HepG2 (cell line): ENCODE data around the gene CD7. TPM values are rescaled to one million over a fixed set of nuclear protein-coding genes. Genes with fewer than 3 reads are reported as not detected.
A peak's percentile ranks its signal among the peaks of the same experiment; 100 is the strongest.

Experiments used
- ATAC-seq: fragments of 200-7000 bp; cut with Tn5 transposase; 3 replicates; pipeline ENCODE4 v1.9.1; 2020; ENCODE audit warnings: mild to moderate bottlenecking, moderate library complexity
- BruUV-seq: library from RNA; stranded (reverse); fragments of 400-500 nt; replicated peaks from 2 replicates; lab custom pipeline; 2021; lab: Mats Ljungman, UMichigan
- CTCF ChIA-PET: fragments of 300-600 bp; formaldehyde crosslinking; extraction: SDS; loops from one replicate; lab custom pipeline; 2021; ENCODE audit warnings: low total read pairs, inconsistent platforms, low intra/inter-chr PET ratio; lab: Yijun Ruan, JAX
- POLR2A ChIA-PET: fragments of 350-600 bp; sonication (Branson Sonifier 250); formaldehyde crosslinking; loops from one replicate; lab custom pipeline; 2020; ENCODE audit warnings: antibody characterized with exemption, inconsistent platforms; lab: Yijun Ruan, JAX
- DNase-seq: peaks from one replicate; pipeline ENCODE4 v3.0.0-alpha.2; 2015; ENCODE audit warnings: low spot score
- FAIRE-seq: peaks from 3 replicates; lab custom pipeline; 2011; peaks lifted over from hg19 to GRCh38; lab: Jason Lieb, UNC
- H2AFZ ChIP-seq: one replicate; pipeline ENCODE4 v1.6.1; 2011; ENCODE audit warnings: low read length, inconsistent platforms
- H3K27ac ChIP-seq: fragments of 300-600 bp; 3 replicates; pipeline ENCODE4 v1.8.0; 2011; ENCODE audit warnings: mixed run types, mild to moderate bottlenecking, mixed read lengths, low read length, inconsistent platforms; ENCODE audit not compliant: insufficient read depth; ENCODE audit errors: extremely low read length
- H3K27me3 ChIP-seq, 2 experiments: fragments of 200-600 bp in 1 of 2; 2 replicates in 1 of 2; 3 replicates in 1 of 2; pipeline versions ENCODE4 v1.6.0 to v1.8.0; 2011; ENCODE audit warnings: low read length in 2 of 2, mild to moderate bottlenecking in 2 of 2, moderate library complexity in 2 of 2, inconsistent platforms in 1 of 2; ENCODE audit not compliant: insufficient read depth in 2 of 2, control insufficient read depth in 1 of 2
- H3K36me3 ChIP-seq, 2 experiments: fragments of 200-600 bp in 1 of 2; replicated peaks in 1 of 2; 2 replicates in 1 of 2; 3 replicates in 1 of 2; pipeline versions ENCODE4 v1.5.1 to v1.8.0; 2011; ENCODE audit warnings: low read length in 2 of 2, inconsistent platforms in 1 of 2; ENCODE audit not compliant: insufficient read depth in 2 of 2, control insufficient read depth in 1 of 2
- H3K4me1 ChIP-seq: 2 replicates; pipeline ENCODE4 v1.5.1; 2012; ENCODE audit warnings: low read length, inconsistent platforms; ENCODE audit not compliant: insufficient read depth
- H3K4me2 ChIP-seq: 2 replicates; pipeline ENCODE4 v1.6.0; 2011; ENCODE audit warnings: low read depth, low read length, inconsistent platforms
- H3K4me3 ChIP-seq, 3 experiments: fragments of 200-600 bp in 1 of 3; sonication (generic), shearing (Covaris generic) in 1 of 3; replicated peaks in 1 of 3; 2 replicates each; pipeline ENCODE4 v1.5.1; 2011 to 2016; ENCODE audit warnings: low read length in 3 of 3, inconsistent platforms in 2 of 3, low read depth in 2 of 3, mild to moderate bottlenecking in 2 of 3, control low read depth in 1 of 3, mixed read lengths in 1 of 3; ENCODE audit not compliant: insufficient read depth in 1 of 3
- H3K79me2 ChIP-seq: one replicate; pipeline ENCODE4 v1.6.1; 2011; ENCODE audit warnings: low read length, inconsistent platforms; ENCODE audit not compliant: insufficient read depth
- H3K9ac ChIP-seq: 2 replicates; pipeline ENCODE4 v1.6.0; 2011; ENCODE audit warnings: mild to moderate bottlenecking, low read depth, low read length, inconsistent platforms; ENCODE audit not compliant: insufficient read depth
- H3K9me3 ChIP-seq: 2 replicates; pipeline ENCODE4 v1.5.1; 2012; ENCODE audit warnings: mild to moderate bottlenecking, low read length
- H4K20me1 ChIP-seq: 2 replicates; pipeline ENCODE4 v1.6.0; 2011; ENCODE audit warnings: inconsistent platforms, mild to moderate bottlenecking, low read length, moderate library complexity; ENCODE audit not compliant: insufficient read depth
- FOXC1 ChIP-seq: sonication (generic); formaldehyde crosslinking; IDR thresholded peaks from 2 replicates; pipeline ENCODE4 v1.8.0; 2022; ENCODE audit warnings: mild to moderate bottlenecking, missing genetic modification reagents, borderline replicate concordance
- HMG20A ChIP-seq: IDR thresholded peaks from 2 replicates; pipeline ENCODE4 v1.6.1; 2016; ENCODE audit warnings: borderline replicate concordance
- KDM3A ChIP-seq: IDR thresholded peaks from 2 replicates; pipeline ENCODE4 v1.6.1; 2018; ENCODE audit warnings: low read depth, missing compliant biosample characterization
- KMT2B ChIP-seq: IDR thresholded peaks from 2 replicates; pipeline ENCODE4 v1.6.1; 2016; ENCODE audit warnings: missing genetic modification reagents, missing compliant biosample characterization
- NR2F6 ChIP-seq, 2 experiments: IDR thresholded peaks; 2 replicates each; pipeline ENCODE4 v1.6.1; 2016; ENCODE audit warnings: antibody characterized with exemption in 1 of 2, mild to moderate bottlenecking in 1 of 2
- RELA ChIP-seq: sonication (generic); formaldehyde crosslinking; IDR thresholded peaks from 2 replicates; pipeline ENCODE4 v1.4.0; 2020; ENCODE audit warnings: missing genetic modification reagents
- SPEN ChIP-seq: sonication (generic); formaldehyde crosslinking; IDR thresholded peaks from 2 replicates; pipeline ENCODE4 v1.5.1; 2020; ENCODE audit warnings: low read depth, mild to moderate bottlenecking, missing genetic modification reagents
- ZNF572 ChIP-seq: sonication (generic); formaldehyde crosslinking; IDR thresholded peaks from 2 replicates; pipeline ENCODE4 v1.5.1; 2020; ENCODE audit warnings: mild to moderate bottlenecking, missing genetic modification reagents
- ZNF607 ChIP-seq: sonication (generic); formaldehyde crosslinking; IDR thresholded peaks from 2 replicates; pipeline ENCODE4 v1.5.1; 2020; ENCODE audit warnings: missing genetic modification reagents, mild to moderate bottlenecking, borderline replicate concordance
- ZNF816 ChIP-seq: sonication (generic); formaldehyde crosslinking; IDR thresholded peaks from 2 replicates; pipeline ENCODE4 v1.8.0; 2022; ENCODE audit warnings: missing genetic modification reagents, mild to moderate bottlenecking, borderline replicate concordance
- WGBS: methylation state at CpG from one replicate; pipeline ENCODE4 v1.1.6; 2017; ENCODE audit warnings: low lambda C conversion rate; 5-methylcytosine and 5-hydroxymethylcytosine counted together
- in situ Hi-C: cut with HindIII; loops from 2 replicates; pipeline ENCODE4 v1.10.0; 2017; ENCODE audit warnings: low pct_unique_long_range_greater_than_20kb; ENCODE audit not compliant: extremely low pct_ligation_motif_present
- intact Hi-C: fragments of 100-400 bp; cut with micrococcal nuclease; formaldehyde crosslinking; loops from one replicate; pipeline ENCODE4 v1.10.0; 2022; ENCODE audit not compliant: unreplicated experiment
- polyA plus RNA-seq, 8 experiments: library from polyadenylated mRNA; depleted of rRNA in 3 of 8; stranded (reverse) in 7 of 8; unstranded in 1 of 8; fragments of >200 nt; fragmentation: Illumina TruSeq in 4 of 8; extraction: Trizol in 4 of 8; gene quantifications; 2 replicates each; pipeline versions ENCODE4 v1.2.1 to v1.2.3, GENCODE V29; 2011 to 2016; ENCODE audit warnings: low read depth in 4 of 8, missing spikeins in 1 of 8, mixed read lengths in 1 of 8; ENCODE audit not compliant: insufficient read depth in 1 of 8
- total RNA-seq, 5 experiments: library from RNA; depleted of rRNA; stranded (reverse); fragments of >200 nt; fragmentation: Illumina TruSeq; extraction: Trizol; gene quantifications; 2 replicates each; pipeline ENCODE4 v1.2.3, GENCODE V29; 2016; ENCODE audit warnings: low read depth in 1 of 5
- TF ChIP-seq, protein P1 (sequence below): IDR thresholded peaks from 2 replicates; pipeline ENCODE4 v1.4.0; 2020; ENCODE audit warnings: mild to moderate bottlenecking, missing genetic modification reagents
- TF ChIP-seq, protein P2 (sequence below): sonication (generic); formaldehyde crosslinking; IDR thresholded peaks from 2 replicates; pipeline ENCODE4 v1.5.0; 2020; ENCODE audit warnings: mild to moderate bottlenecking, low read depth, missing genetic modification reagents, borderline replicate concordance
- TF ChIP-seq, protein P3 (sequence below): IDR thresholded peaks from 2 replicates; pipeline ENCODE4 v1.6.1; 2016
- TF ChIP-seq, protein P4 (sequence below): sonication (generic); formaldehyde crosslinking; IDR thresholded peaks from 2 replicates; pipeline ENCODE4 v1.4.0; 2020; ENCODE audit warnings: low read depth, mild to moderate bottlenecking, missing genetic modification reagents

The CD7 gene
- total and polyA plus RNA-seq, 2 of the 13 experiments (the other 11 are each of a cell fraction or from before 2014, with no cell fraction given): 67.6 to 76.4 TPM

DNA sequence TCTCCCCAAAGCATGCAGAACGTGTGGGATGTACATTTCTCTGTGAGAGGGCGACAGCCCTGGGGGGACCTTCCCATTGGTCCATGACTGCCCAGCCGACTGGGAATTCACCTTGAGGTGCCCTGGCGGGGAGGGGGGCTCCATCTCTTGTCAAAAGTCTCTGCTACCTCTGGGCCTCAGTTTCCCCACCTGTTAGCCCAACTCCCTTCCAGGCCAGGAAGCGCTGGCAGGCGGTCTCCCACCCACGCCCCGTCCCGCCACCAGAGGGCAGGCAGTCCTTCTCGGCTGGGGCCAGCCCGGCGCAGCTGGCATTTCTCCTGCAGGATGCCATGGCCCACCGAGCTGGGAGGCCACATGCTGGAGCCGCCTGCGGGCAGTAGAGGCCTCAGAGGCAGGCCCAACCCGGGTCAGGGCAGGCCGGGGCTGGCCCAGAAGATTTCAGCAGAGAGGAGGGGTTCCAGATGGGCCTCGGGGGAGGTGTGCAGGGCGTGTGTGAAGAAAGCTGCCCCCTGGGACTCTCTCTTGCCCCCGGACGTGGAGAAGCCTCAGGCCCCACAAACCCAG, 16.6 kb downstream of the CD7 start:
- no TSS peak for BruUV-seq
- in situ Hi-C loops: no loop called here
- H3K9me3 ChIP-seq: no peaks in the 10 kb centered on the region
- no peaks in the 10 kb centered on the region for H3K79me2 ChIP-seq
- DNase-seq: no peak
- ATAC-seq: peak; percentile 31
- no peak overlapping the region for H3K27ac ChIP-seq
- 18% methylated on average over 21 of the region's 21 CpGs for WGBS
- peaks cover 100% of the 10 kb centered on the region for H3K4me1 ChIP-seq
- H4K20me1 ChIP-seq: no peaks in the 10 kb centered on the region
- H3K4me2 ChIP-seq: peak overlapping the region; percentile 99; the same call in 1 of the 2 replicates
- H2AFZ ChIP-seq: no peak overlapping the region
- no peak overlapping the region for H3K9ac ChIP-seq
- peak overlapping the region in 1 of 3 experiments; percentile 3; a peak in 1 of 6 replicates for H3K4me3 ChIP-seq
- POLR2A ChIA-PET: interaction anchor here (1.2 to 12.8 kb wide), 11 partner anchors 8 to 72 kb away, joined by 3 to 270 read pairs (median 15); partner anchors contain the start of genes CD7, CSNK1D and SECTM1
- H3K27me3 ChIP-seq: no peaks in the 10 kb centered on the region
- intact Hi-C loops: loop anchor here (2.0 to 5.0 kb wide), 3 partner anchors 20 to 50 kb away; no protein-coding TSS in a partner anchor
- no peak for FAIRE-seq
- no peaks in the 10 kb centered on the region for H3K36me3 ChIP-seq
- CTCF ChIA-PET: interaction anchor here (0.7 to 2.7 kb wide), 4 partner anchors 15 to 65 kb away, joined by 3 to 26 read pairs (median 3); partner anchors contain the start of gene CD7
- no peak for TF ChIP-seq ZNF816 (CRISPR knock-in tag)
- 0 out of 2 replicates have a peak, but pooled peaks have one; percentile 26 for TF ChIP-seq HMG20A (CRISPR knock-in tag)
- no peak for TF ChIP-seq ZNF607 (CRISPR knock-in tag)
- no peak for TF ChIP-seq NR2F6 (IDR thresholded peaks at IDR 0.05)
- peak; percentile 58; the same call in 1 of the 2 replicates for TF ChIP-seq NR2F6 (CRISPR knock-in tag; IDR thresholded peaks at IDR 0.05)
- 0 out of 2 replicates have a peak, but pooled peaks have one; percentile 20 for TF ChIP-seq KMT2B
- TF ChIP-seq KDM3A (CRISPR knock-in tag): peak; percentile 79; the same call in 1 of the 2 replicates
- TF ChIP-seq, protein P1, sequence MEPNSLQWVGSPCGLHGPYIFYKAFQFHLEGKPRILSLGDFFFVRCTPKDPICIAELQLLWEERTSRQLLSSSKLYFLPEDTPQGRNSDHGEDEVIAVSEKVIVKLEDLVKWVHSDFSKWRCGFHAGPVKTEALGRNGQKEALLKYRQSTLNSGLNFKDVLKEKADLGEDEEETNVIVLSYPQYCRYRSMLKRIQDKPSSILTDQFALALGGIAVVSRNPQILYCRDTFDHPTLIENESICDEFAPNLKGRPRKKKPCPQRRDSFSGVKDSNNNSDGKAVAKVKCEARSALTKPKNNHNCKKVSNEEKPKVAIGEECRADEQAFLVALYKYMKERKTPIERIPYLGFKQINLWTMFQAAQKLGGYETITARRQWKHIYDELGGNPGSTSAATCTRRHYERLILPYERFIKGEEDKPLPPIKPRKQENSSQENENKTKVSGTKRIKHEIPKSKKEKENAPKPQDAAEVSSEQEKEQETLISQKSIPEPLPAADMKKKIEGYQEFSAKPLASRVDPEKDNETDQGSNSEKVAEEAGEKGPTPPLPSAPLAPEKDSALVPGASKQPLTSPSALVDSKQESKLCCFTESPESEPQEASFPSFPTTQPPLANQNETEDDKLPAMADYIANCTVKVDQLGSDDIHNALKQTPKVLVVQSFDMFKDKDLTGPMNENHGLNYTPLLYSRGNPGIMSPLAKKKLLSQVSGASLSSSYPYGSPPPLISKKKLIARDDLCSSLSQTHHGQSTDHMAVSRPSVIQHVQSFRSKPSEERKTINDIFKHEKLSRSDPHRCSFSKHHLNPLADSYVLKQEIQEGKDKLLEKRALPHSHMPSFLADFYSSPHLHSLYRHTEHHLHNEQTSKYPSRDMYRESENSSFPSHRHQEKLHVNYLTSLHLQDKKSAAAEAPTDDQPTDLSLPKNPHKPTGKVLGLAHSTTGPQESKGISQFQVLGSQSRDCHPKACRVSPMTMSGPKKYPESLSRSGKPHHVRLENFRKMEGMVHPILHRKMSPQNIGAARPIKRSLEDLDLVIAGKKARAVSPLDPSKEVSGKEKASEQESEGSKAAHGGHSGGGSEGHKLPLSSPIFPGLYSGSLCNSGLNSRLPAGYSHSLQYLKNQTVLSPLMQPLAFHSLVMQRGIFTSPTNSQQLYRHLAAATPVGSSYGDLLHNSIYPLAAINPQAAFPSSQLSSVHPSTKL: 0 out of 2 replicates have a peak, but pooled peaks have one; percentile 51
- TF ChIP-seq, protein P2, sequence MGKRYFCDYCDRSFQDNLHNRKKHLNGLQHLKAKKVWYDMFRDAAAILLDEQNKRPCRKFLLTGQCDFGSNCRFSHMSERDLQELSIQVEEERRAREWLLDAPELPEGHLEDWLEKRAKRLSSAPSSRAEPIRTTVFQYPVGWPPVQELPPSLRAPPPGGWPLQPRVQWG (CRISPR knock-in tag): no peak
- TF ChIP-seq ZNF572: 0 out of 2 replicates have a peak, but pooled peaks have one; percentile 29
- TF ChIP-seq, protein P3, sequence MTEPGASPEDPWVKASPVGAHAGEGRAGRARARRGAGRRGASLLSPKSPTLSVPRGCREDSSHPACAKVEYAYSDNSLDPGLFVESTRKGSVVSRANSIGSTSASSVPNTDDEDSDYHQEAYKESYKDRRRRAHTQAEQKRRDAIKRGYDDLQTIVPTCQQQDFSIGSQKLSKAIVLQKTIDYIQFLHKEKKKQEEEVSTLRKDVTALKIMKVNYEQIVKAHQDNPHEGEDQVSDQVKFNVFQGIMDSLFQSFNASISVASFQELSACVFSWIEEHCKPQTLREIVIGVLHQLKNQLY (CRISPR knock-in tag): peak; percentile 33; the same call in 1 of the 2 replicates
- peak; percentile 42; the same call in 1 of the 2 replicates for TF ChIP-seq FOXC1
- TF ChIP-seq, protein P4, sequence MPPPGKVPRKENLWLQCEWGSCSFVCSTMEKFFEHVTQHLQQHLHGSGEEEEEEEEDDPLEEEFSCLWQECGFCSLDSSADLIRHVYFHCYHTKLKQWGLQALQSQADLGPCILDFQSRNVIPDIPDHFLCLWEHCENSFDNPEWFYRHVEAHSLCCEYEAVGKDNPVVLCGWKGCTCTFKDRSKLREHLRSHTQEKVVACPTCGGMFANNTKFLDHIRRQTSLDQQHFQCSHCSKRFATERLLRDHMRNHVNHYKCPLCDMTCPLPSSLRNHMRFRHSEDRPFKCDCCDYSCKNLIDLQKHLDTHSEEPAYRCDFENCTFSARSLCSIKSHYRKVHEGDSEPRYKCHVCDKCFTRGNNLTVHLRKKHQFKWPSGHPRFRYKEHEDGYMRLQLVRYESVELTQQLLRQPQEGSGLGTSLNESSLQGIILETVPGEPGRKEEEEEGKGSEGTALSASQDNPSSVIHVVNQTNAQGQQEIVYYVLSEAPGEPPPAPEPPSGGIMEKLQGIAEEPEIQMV (CRISPR knock-in tag): no peak
- 0 out of 2 replicates have a peak, but pooled peaks have one; percentile 49 for TF ChIP-seq SPEN
- peak; percentile 91 for TF ChIP-seq RELA (CRISPR knock-in tag)
